Lower leg skin (tissue), 3 donors: ENCODE results near the gene FGFR2.

Source experiments
- CTCF ChIP-seq, 3 donors: fragments of 450-650 bp; IDR thresholded peaks; one replicate each; pipeline ENCODE4 v1.5.1; 2016; ENCODE audit warnings: antibody characterized with exemption in 3 of 3, mild to moderate bottlenecking in 3 of 3, moderate library complexity in 2 of 3
- POLR2A ChIP-seq, 2 donors: fragments of 450-650 bp; IDR thresholded peaks; one replicate each; pipeline ENCODE4 v1.6.1; 2016 to 2017; ENCODE audit warnings: antibody characterized with exemption in 2 of 2, mild to moderate bottlenecking in 1 of 2, moderate library complexity in 1 of 2

GRCh38 chr10:121617176-121617575 is 18.9 kb upstream of the FGFR2 start:
- TF ChIP-seq POLR2A (IDR thresholded peaks at IDR 0.05) (no peak), CTCF (IDR thresholded peaks at IDR 0.05) (no peak)
